ENCODE results near the gene LDB1. TPM values are rescaled to one million over a fixed set of nuclear protein-coding genes. Genes with fewer than 3 reads are reported as not detected.

Gene LDB1
- total and polyA plus RNA-seq, 10 of the 15 experiments (the other 5 are each of a cell fraction or from before 2014, with no cell fraction given) = 1.7 to 71.5 (median 36.9) TPM

DNA sequence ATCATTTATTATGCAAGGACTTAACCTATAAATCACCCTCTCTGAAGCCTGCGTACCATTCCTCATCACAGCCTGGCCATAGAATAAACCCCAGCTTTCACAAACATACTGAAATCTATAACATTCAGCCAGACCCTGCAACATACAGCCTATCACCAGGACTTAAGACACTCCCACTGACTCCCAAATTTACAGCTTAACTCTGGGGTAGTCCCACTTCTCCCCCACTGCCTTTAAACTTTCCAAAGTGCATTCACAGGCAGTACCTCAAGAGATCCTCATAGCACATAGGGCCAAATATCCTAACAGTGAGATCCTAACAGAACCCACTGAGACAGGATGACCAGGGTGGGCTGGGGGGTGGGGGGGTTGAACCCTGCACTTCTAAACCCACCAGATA lies 3.5 kb downstream of the LDB1 start:
- peaks cover 52% of the 10 kb centered on the region for H3K4me1 ChIP-seq (ENCODE audit: control insufficient read depth, insufficient read depth, low read length)
- no peaks in the 10 kb centered on the region for H3K27me3 ChIP-seq (replicated peaks in 1 of 2; ENCODE audit: control insufficient read depth in 2 of 2, insufficient read depth in 2 of 2, low read length in 1 of 2)
- ChIA-PET RAD21 (ENCODE audit: unreplicated experiment) (no interaction called here), SMC1A (ENCODE audit: uncharacterized antibody, unreplicated experiment) (interaction anchor here (0.6 to 1.4 kb wide), 2 partner anchors 15 to 32 kb away, joined by 3 read pairs; no protein-coding TSS in a partner anchor), CTCF (interaction anchor here (1.0 to 4.7 kb wide), 4 partner anchors 23 to 335 kb away, joined by 3 to 28 read pairs (median 4); no protein-coding TSS in a partner anchor), POLR2A (interaction anchor here (0.5 to 1.1 kb wide), 3 partner anchors 14 to 282 kb away, joined by 3 to 4 read pairs (median 3); partner anchors contain the start of gene NOLC1)
- in situ Hi-C loops (cut with MboI) (no loop called here), intact Hi-C loops (cut with micrococcal nuclease; ENCODE audit: unreplicated experiment) (loop anchor here (2.0 to 5.0 kb wide), 2 partner anchors 64 to 279 kb away; no protein-coding TSS in a partner anchor)
- peaks cover 0 to under 1% of the 10 kb centered on the region in 2 experiments; a peak in 2 of 4 replicates for H3K36me3 ChIP-seq (ENCODE audit: control insufficient read depth in 2 of 2, insufficient read depth in 2 of 2, low read length in 1 of 2)
- peak overlapping the region; percentile 98; the same call in 1 of the 2 replicates for H3K4me3 ChIP-seq
- peaks cover 81% of the 10 kb centered on the region for H3K79me2 ChIP-seq (ENCODE audit: control insufficient read depth, insufficient read depth, low read length)
- ATAC-seq (no peak), DNase-seq (ENCODE audit: low read depth, low spot score) (no peak), FAIRE-seq (no peak)
- H3K27ac ChIP-seq (ENCODE audit: control insufficient read depth, insufficient read depth) = peak overlapping the region; percentile 73; the same call in 1 of the 2 replicates
- peak overlapping the region; percentile 88; the same call in 1 of the 2 replicates for H3K9ac ChIP-seq (ENCODE audit: control insufficient read depth, insufficient read depth, low read length)
- H4K20me1 ChIP-seq (ENCODE audit: control insufficient read depth, insufficient read depth) = no peaks in the 10 kb centered on the region
- TF ChIP-seq, protein P1, sequence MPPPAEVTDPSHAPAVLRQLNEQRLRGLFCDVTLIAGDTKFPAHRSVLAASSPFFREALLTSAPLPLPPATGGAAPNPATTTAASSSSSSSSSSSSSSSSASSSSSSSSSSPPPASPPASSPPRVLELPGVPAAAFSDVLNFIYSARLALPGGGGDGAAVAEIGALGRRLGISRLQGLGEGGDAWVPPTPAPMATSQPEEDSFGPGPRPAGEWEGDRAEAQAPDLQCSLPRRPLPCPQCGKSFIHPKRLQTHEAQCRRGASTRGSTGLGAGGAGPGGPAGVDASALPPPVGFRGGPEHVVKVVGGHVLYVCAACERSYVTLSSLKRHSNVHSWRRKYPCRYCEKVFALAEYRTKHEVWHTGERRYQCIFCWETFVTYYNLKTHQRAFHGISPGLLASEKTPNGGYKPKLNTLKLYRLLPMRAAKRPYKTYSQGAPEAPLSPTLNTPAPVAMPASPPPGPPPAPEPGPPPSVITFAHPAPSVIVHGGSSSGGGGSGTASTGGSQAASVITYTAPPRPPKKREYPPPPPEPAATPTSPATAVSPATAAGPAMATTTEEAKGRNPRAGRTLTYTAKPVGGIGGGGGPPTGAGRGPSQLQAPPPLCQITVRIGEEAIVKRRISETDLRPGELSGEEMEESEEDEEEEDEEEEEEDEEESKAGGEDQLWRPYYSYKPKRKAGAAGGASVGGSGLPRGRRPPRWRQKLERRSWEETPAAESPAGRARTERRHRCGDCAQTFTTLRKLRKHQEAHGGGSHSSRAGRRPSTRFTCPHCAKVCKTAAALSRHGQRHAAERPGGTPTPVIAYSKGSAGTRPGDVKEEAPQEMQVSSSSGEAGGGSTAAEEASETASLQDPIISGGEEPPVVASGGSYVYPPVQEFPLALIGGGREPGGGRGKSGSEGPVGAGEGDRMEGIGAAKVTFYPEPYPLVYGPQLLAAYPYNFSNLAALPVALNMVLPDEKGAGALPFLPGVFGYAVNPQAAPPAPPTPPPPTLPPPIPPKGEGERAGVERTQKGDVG (CRISPR knock-in tag; IDR thresholded peaks at IDR 0.05) = no peak
- TF ChIP-seq TCF7 (IDR thresholded peaks at IDR 0.05; ENCODE audit: borderline replicate concordance) (no peak), ASH2L (IDR thresholded peaks at IDR 0.05; ENCODE audit: borderline replicate concordance, low read depth) (no peak), TARDBP (IDR thresholded peaks at IDR 0.05; ENCODE audit: borderline replicate concordance) (no peak), HDGF (IDR thresholded peaks at IDR 0.05) (no peak), NRF1 (conservative IDR thresholded peaks at IDR 0.05; ENCODE audit: low read depth, low read length) (no peak), CBFB (IDR thresholded peaks at IDR 0.05; ENCODE audit: low read depth) (no peak), IKZF1 (conservative IDR thresholded peaks at IDR 0.05) (no peak), SIN3A (IDR thresholded peaks at IDR 0.05; ENCODE audit: low read depth, low read length) (no peak), MEF2B (IDR thresholded peaks at IDR 0.05; ENCODE audit: partially characterized antibody, poor library complexity, severe bottlenecking) (no peak), PAX5 (IDR thresholded peaks at IDR 0.05; ENCODE audit: borderline replicate concordance, low read depth, low read length) (no peak), TCF3 (IDR thresholded peaks at IDR 0.05; ENCODE audit: borderline replicate concordance, insufficient read depth, low read depth, low read length) (no peak), FOXM1 (IDR thresholded peaks at IDR 0.05; ENCODE audit: low read depth, low read length) (no peak), DPF2 (IDR thresholded peaks at IDR 0.05) (no peak), MTA2 (IDR thresholded peaks at IDR 0.05; ENCODE audit: low read depth) (no peak), CHD4 (IDR thresholded peaks at IDR 0.05) (no peak)
- TF ChIP-seq, protein P2, sequence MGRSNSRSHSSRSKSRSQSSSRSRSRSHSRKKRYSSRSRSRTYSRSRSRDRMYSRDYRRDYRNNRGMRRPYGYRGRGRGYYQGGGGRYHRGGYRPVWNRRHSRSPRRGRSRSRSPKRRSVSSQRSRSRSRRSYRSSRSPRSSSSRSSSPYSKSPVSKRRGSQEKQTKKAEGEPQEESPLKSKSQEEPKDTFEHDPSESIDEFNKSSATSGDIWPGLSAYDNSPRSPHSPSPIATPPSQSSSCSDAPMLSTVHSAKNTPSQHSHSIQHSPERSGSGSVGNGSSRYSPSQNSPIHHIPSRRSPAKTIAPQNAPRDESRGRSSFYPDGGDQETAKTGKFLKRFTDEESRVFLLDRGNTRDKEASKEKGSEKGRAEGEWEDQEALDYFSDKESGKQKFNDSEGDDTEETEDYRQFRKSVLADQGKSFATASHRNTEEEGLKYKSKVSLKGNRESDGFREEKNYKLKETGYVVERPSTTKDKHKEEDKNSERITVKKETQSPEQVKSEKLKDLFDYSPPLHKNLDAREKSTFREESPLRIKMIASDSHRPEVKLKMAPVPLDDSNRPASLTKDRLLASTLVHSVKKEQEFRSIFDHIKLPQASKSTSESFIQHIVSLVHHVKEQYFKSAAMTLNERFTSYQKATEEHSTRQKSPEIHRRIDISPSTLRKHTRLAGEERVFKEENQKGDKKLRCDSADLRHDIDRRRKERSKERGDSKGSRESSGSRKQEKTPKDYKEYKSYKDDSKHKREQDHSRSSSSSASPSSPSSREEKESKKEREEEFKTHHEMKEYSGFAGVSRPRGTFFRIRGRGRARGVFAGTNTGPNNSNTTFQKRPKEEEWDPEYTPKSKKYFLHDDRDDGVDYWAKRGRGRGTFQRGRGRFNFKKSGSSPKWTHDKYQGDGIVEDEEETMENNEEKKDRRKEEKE (IDR thresholded peaks at IDR 0.05) = no peak
- no TSS peak for BruUV-seq (replicated peaks)
- H3K9me3 ChIP-seq (replicated peaks; ENCODE audit: control insufficient read depth, insufficient read depth, low read length) = no peaks in the 10 kb centered on the region
- 89% methylated on average over 1 of the region's 1 CpG for WGBS (ENCODE audit: insufficient coverage, insufficient replicate concordance, low lambda C conversion rate, missing lambda C conversion rate)
- no peak overlapping the region for H2AFZ ChIP-seq (ENCODE audit: control insufficient read depth, low read depth, low read length)
- peak overlapping the region; percentile 99 for H3K4me2 ChIP-seq (ENCODE audit: control insufficient read depth, insufficient read depth)

Data from GM12878 (cell line).